GM19035 (cell line): Measurements from ENCODE around the gene ERGIC1.

ENCODE experiments used
- ATAC-seq: cut with Tn5 transposase; IDR thresholded peaks from one replicate; pipeline ENCODE4 v1.9.1; 2021; ENCODE audit not compliant: unreplicated experiment

The ERGIC1 gene

DNA sequence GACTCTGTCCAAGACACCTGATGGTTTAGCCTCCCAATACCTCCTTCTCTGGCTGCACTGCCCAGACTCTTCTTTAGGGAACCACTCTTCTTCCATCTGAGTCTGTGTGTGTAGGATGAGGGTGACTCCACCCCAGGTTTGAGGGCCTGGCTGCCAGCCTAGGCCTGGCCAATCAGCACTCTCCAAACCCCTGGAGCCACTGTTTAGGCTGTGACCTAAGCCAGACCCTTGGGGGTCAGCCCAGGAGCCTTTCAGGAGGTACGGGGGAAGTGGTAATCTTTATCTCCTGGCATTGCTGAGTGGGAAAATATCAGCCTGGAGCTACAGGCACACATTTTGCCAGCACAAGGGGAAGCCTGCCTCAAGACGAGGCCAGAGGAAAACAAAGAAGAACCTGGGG lies 6.2 kb upstream of the ERGIC1 start:
- ATAC-seq = no peak

DNA sequence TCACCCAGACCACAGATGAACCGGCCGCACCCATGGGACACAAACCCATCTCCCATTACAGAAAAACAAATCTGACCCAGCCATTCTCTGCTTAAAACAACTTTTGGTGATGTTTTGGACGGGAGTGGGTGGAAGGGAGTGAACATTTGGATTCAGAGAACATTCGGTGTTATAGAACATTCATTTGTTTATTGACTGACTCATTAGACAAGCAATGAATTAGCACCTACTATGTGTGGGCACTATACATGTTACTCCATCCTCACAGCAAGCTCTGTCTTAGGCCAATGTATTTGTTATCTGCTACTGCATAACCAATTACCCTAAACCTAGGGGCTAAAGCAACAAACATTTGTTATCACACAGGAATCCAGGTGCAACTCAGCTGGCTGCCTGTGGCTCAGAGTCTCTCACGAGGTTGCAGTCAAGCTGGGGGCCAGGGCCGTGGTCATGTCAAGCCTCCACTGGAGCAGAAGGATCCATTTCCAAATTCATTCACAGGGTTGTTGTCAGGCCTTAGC lies 5.1 kb upstream of the ERGIC1 start:
- ATAC-seq = no peak

DNA sequence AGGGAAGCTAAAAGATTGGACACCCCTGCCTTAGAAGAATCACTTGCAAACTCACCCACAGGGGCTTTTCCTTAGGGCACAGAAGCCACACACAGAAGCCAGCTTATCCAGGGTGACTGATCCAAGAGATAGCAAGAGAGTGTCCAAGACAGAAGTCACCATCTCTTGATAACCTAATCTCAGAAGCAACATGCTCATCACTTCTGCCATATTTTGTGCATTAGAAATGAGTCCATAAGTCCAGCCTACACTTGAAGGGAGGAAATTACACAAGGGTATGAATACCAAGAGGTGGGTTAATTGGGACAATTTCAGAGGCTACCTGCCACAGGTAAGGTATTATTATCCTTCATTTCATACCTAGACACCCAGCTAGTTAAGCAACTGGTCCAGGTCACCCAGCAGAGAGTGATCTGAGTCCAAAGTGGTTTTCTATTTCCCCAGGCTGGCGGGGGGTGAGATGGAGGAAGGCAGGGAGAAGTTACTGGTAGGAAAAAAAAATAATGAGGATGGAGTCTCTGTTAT lies 3.7 kb upstream of the ERGIC1 start:
- no peak for ATAC-seq

DNA sequence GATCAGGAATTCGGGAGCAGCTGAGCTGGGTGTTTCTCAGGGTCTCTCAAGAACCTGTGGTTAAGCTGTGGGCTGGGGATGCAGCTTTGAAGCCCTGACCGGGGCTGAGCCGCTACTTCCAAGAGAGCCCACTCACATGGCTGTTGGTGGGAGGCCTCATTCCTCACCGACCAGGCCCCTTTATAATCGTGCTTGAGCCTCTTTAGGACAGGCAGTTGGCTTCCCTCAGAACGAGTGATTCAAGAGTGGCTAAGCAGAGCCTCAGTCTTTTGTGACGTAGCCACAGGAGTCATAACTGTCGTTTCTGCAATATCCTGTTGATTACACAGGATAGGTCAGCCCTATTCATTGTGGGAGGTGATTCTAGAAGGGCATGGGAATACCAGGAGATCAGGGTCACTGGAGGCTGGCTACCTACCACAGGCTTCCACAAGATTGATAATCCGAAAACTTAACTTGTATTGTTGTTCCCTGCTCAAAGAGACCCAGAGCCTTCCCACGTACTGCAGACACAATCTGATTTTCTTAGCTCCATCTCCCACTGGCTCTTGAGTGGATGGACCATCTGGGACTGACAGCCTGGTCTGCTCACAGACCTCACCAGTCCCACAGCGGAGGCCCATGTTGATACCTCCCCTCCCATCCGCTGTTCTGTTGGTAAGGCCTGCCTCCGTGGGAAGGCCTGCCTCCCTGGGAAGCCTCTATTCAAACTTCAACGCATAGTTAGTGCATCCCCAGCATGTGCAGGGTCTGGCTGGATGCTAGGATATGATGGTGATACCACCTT lies 3.0 kb upstream of the ERGIC1 start:
- no peak for ATAC-seq

DNA sequence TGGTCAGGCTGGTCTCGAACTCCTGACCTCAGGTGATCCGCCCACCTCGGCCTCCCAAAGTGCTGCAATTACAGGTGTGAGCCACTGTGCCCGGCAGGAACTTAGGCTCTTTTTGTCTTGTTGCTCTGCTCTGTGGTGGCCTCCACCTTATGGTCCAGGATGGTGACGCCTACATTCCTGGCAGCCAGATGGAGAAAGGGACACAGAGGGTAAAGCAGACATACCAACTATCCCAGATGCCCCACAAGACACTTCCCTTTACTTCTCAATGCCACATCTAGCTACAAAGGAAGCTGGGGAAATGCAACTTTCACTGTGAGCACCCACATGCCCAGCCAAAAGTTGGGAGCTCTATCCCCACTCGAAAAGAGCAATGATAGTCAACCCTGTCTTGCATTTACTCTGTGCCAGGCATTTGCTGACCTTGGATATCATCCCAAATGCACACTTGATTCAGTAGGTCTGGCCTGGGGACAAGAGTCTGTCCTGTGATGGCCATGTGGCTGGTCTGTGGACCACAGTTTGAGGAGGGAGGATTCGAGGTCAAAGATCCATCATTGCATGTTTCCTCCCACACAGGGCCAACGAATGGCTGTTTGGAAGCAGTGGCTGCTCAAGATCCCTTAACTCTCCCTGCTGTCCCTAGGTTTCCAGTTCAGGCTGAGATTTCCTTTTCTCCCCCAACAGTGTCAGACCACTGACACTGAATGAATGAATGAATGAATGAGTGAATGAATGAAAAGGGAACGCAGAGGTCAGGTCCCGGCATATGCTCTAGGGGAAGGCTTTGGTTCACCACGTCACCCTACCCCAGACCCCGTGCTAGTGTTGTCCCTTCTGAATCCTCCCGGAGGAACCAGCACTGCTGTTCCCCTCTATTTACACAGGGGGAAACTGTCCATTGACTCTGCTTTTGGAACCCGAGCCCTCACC lies 1.4 kb upstream of the ERGIC1 start:
- ATAC-seq = no peak

- no peak for ATAC-seq
Measured at GRCh38 chr5:172833372-172833685, 722 bp upstream of the ERGIC1 start.

GRCh38 chr5:172834415-172835289 lies 601 bp downstream of the ERGIC1 start:
- peak; percentile 21 for ATAC-seq

DNA sequence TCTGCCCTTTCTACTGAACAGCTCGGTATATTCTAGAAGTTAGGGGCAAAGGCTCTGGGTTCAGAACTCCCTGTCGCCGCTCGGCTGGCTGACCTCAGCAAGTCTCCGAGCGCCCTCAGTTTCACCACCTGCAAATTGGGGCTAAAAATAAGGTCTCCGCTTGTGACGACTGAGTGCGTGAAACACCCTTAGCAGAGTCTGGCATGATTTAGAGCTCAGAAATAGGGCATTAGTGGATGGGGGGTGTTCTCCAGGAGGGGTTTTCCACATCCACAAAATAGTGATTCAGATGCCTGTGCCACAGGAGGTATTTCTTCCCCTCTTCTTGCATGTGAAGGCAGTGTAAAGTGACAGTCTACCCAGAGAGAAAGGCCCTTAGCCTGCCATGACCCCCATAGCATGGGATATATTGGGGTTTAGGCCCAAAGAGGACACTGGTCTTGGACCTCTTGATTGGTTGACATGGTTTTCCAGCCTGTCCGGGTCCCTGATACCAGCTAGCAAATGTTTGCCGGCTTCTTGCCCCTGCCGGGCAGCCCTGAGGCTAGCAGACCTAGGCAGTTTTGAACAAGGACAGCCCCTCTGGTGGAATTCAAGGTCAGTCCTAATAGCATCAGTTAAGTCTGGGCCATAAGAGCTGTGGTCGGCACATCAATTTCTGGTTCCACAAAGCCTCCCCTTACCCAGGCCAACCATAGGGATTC lies 1.4 kb downstream of the ERGIC1 start:
- ATAC-seq = no peak

DNA sequence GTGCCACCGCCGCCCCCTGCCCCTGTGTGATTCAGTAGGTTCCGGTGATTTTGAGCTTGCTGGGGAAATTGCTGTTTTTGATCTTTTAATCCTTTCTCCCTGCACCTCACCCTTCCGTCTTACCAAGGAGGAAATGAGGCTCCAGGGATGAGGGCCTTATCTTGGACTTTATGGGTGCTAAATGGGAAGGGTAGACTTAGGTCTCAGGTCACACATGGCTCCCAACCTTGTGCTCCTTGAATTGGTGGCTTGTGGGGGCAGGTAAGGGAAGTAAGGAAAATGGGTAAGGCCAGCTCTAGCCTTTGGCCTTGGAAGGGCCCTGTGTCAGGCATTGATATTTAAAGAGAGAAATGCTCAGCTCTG lies 1.9 kb downstream of the ERGIC1 start:
- no peak for ATAC-seq

GRCh38 chr5:172837640-172838039 lies 3.6 kb downstream of the ERGIC1 start:
- ATAC-seq = peak; percentile 65

GRCh38 chr5:172838151-172838875 lies 4.3 kb downstream of the ERGIC1 start:
- ATAC-seq = no peak

DNA sequence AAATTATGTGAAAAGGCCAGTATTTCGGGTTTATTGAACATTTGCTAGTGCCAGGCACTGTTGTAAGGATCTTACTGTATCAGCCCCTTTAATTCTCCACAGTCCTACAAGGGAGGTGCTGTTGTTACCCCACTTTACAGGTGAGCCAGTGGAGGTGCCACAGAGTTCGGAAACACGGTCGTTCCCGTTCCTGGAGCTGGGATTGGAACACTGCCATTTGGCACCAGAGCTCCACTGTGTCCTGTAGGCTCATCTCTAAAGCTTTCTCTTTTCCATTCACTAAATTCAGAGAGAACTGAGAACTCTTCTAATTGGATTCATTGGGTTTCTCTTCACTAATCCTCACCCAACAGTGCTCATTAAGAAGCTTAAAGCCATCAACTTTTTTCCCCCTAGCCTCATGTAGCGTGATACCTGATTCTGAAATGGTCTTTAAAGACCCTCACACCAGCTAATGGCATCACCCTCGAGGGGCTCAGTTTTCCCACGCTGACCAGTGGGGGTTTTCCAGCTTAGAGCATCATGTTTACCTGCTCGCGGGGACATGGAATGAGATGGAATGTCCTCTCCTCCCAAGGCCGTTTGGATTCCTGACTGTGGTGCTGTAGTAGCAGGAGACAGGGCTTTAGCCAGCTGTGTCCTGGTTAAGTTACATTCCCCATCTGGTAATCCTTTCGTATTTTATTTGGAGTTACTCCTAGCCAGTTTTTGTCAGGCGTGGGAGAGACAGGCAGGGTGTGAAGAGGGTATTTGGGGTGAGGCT lies 5.8 kb downstream of the ERGIC1 start:
- ATAC-seq = no peak

GRCh38 chr5:172840432-172841154 lies 6.5 kb downstream of the ERGIC1 start:
- ATAC-seq = no peak

- no peak for ATAC-seq
Measured at GRCh38 chr5:172841256-172841655, 7.2 kb downstream of the ERGIC1 start.

- ATAC-seq = no peak
Measured at GRCh38 chr5:172843825-172844576, 9.9 kb downstream of the ERGIC1 start.

DNA sequence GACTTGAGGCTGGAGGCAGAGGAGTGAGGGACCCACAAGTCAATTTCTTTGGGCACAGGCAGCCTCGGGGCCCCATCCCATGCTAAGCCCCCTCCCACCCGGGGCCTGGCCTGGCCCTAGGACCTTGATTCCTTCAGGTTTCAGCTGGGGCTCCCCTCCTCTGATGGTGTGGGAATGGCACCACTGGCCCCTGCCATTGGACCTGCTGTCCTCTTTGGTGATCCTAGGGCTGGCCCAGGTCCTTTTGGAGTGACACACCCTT lies 10.5 kb downstream of the ERGIC1 start:
- no peak for ATAC-seq

GRCh38 chr5:172845154-172845553 lies 11.1 kb downstream of the ERGIC1 start:
- no peak for ATAC-seq

GRCh38 chr5:172845576-172845975 lies 11.5 kb downstream of the ERGIC1 start:
- no peak for ATAC-seq
